ENCODE data around the gene TARBP2.

TARBP2 gene

GRCh38 chr12:53462935-53463334 is 38.1 kb upstream of the TARBP2 start:
- H3K4me1 ChIP-seq (ENCODE audit: control insufficient read depth, low read length), result 0 out of 2 replicates have a peak, but pooled peaks cover 3% of the 10 kb centered on the region
- no peaks in the 10 kb centered on the region for H3K9me3 ChIP-seq (ENCODE audit: control insufficient read depth, insufficient read depth, low read length)
- H3K4me3 ChIP-seq (ENCODE audit: low read length), result no peak overlapping the region
- no peak overlapping the region for H3K27ac ChIP-seq (ENCODE audit: low read depth, low read length)
- no peak overlapping the region for H3K4me2 ChIP-seq (ENCODE audit: low read length)
- peaks cover 99% of the 10 kb centered on the region for H3K36me3 ChIP-seq (ENCODE audit: control insufficient read depth, low read length)
- peaks cover 94% of the 10 kb centered on the region for H3K79me2 ChIP-seq (ENCODE audit: control insufficient read depth, low read length)
- no peaks in the 10 kb centered on the region for H3K9me2 ChIP-seq (replicated peaks; ENCODE audit: control insufficient read depth, low read length)
- peaks cover 17% of the 10 kb centered on the region for H4K20me1 ChIP-seq (ENCODE audit: control insufficient read depth, insufficient read depth, low read depth, low read length)
- TF ChIP-seq EZH2phosphoT487 (IDR thresholded peaks at IDR 0.05; ENCODE audit: borderline replicate concordance, low read length) (no peak), CTCF (IDR thresholded peaks at IDR 0.05; ENCODE audit: low read depth, low read length, poor library complexity, severe bottlenecking) (no peak)
- H3F3A ChIP-seq (ENCODE audit: control insufficient read depth, insufficient read depth), result peaks cover 19% of the 10 kb centered on the region
- no peaks in the 10 kb centered on the region for H3K27me3 ChIP-seq (ENCODE audit: control insufficient read depth, low read length)

GRCh38 chr12:53463802-53464560 is 37.1 kb upstream of the TARBP2 start:
- H3K27ac ChIP-seq (ENCODE audit: low read depth, low read length), result no peak overlapping the region
- no peaks in the 10 kb centered on the region for H3K9me3 ChIP-seq (ENCODE audit: control insufficient read depth, insufficient read depth, low read length)
- no peak overlapping the region for H3K4me2 ChIP-seq (ENCODE audit: low read length)
- peaks cover 99% of the 10 kb centered on the region for H3K36me3 ChIP-seq (ENCODE audit: control insufficient read depth, low read length)
- no peaks in the 10 kb centered on the region for H3K27me3 ChIP-seq (ENCODE audit: control insufficient read depth, low read length)
- peaks cover 18% of the 10 kb centered on the region for H3F3A ChIP-seq (ENCODE audit: control insufficient read depth, insufficient read depth)
- no peak overlapping the region for H3K4me3 ChIP-seq (ENCODE audit: low read length)
- H3K79me2 ChIP-seq (ENCODE audit: control insufficient read depth, low read length), result peaks cover 93% of the 10 kb centered on the region
- peaks cover 13% of the 10 kb centered on the region for H4K20me1 ChIP-seq (ENCODE audit: control insufficient read depth, insufficient read depth, low read depth, low read length)
- no peak for TF ChIP-seq EZH2phosphoT487 (IDR thresholded peaks at IDR 0.05; ENCODE audit: borderline replicate concordance, low read length)
- no peak for TF ChIP-seq CTCF (IDR thresholded peaks at IDR 0.05; ENCODE audit: low read depth, low read length, poor library complexity, severe bottlenecking)
- H3K4me1 ChIP-seq (ENCODE audit: control insufficient read depth, low read length), result 0 out of 2 replicates have a peak, but pooled peaks cover 3% of the 10 kb centered on the region
- H3K9me2 ChIP-seq (replicated peaks; ENCODE audit: control insufficient read depth, low read length), result no peaks in the 10 kb centered on the region

DNA sequence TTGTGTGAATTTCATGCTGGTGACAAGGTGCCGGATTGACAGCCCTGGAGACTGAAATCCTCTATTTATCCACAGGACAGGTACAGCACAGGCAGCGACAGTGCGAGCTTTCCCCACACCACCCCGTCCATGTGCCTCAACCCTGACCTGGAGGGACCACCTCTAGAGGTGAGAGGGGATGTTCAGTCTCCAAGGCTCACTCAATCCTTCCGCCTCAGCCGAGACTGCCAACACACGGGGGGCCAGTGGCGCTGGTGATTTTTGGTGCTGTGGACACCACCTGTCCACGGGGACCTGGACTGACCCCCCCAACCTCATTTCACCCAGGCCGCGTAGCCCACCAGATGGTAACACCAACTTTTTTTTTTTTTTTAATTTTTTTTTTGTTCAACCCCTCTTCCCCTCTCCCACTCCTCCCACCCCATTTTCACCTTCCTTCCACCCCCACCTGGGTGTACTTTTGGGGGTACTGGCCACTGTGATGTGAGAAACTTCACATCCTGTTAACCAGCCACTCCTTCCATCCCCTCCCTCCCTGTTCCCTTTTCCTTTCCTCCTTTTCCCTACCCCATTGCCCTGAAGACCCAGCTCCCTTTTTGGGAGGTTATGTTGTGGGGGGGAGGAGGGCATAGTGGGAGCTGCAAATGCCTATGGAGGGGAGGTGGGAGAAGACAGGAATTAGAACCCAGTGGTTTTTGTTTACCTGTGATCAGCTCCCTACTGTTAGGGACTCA is 36.2 kb upstream of the TARBP2 start:
- Histone ChIP-seq H3K4me1 (ENCODE audit: control insufficient read depth, low read length) (no peaks in the 10 kb centered on the region), H3K36me3 (ENCODE audit: control insufficient read depth, low read length) (peaks cover 99% of the 10 kb centered on the region), H3F3A (ENCODE audit: control insufficient read depth, insufficient read depth) (peaks cover 17% of the 10 kb centered on the region; the same call in 1 of the 2 replicates), H3K27me3 (ENCODE audit: control insufficient read depth, low read length) (no peaks in the 10 kb centered on the region), H3K27ac (ENCODE audit: low read depth, low read length) (no peak overlapping the region), H3K79me2 (ENCODE audit: control insufficient read depth, low read length) (peaks cover 89% of the 10 kb centered on the region), H3K9me2 (replicated peaks; ENCODE audit: control insufficient read depth, low read length) (no peaks in the 10 kb centered on the region), H3K4me3 (ENCODE audit: low read length) (no peak overlapping the region), H3K9me3 (ENCODE audit: control insufficient read depth, insufficient read depth, low read length) (no peaks in the 10 kb centered on the region), H3K4me2 (ENCODE audit: low read length) (no peak overlapping the region), H4K20me1 (ENCODE audit: control insufficient read depth, insufficient read depth, low read depth, low read length) (peaks cover 10% of the 10 kb centered on the region; the same call in 1 of the 2 replicates)
- TF ChIP-seq CTCF (IDR thresholded peaks at IDR 0.05; ENCODE audit: low read depth, low read length, poor library complexity, severe bottlenecking), result no peak
- no peak for TF ChIP-seq EZH2phosphoT487 (IDR thresholded peaks at IDR 0.05; ENCODE audit: borderline replicate concordance, low read length)

Measured in DOHH2 (cell line).